GM21390 (cell line): ENCODE data around the gene CLIC6.
"Not testable (repeated sequence)": the region's sequence is repeated elsewhere in the genome, so short reads cannot be mapped to it uniquely, and the experiment has no call there.

Source experiments
- ATAC-seq: cut with Tn5 transposase; IDR thresholded peaks from one replicate; pipeline ENCODE4 v1.9.1; 2021; ENCODE audit not compliant: unreplicated experiment

CLIC6 gene

GRCh38 chr21:34651642-34652041, 17.2 kb upstream of the CLIC6 start:
- no peak for ATAC-seq

- ATAC-seq = no peak
These were observed 15.3 kb upstream of the CLIC6 start for GRCh38 chr21:34653522-34653921.

DNA sequence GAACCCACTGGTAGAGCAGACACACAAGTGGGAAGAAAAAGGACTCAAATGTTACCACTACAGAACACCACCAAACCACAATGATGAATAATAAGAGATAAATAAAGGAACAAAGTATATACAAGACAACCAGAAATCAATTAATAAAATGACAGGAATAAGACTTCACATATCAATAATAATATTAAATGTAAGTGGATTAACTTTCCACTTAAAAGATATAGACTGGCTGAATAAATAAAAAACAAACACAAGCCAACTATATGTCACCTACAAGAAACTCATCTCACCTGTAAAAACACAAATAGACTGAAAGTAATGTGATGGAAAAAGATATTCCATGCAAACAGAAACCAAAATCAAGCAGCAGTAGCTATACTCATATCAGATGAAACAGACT, 6.9 kb upstream of the CLIC6 start:
- ATAC-seq = no peak

DNA sequence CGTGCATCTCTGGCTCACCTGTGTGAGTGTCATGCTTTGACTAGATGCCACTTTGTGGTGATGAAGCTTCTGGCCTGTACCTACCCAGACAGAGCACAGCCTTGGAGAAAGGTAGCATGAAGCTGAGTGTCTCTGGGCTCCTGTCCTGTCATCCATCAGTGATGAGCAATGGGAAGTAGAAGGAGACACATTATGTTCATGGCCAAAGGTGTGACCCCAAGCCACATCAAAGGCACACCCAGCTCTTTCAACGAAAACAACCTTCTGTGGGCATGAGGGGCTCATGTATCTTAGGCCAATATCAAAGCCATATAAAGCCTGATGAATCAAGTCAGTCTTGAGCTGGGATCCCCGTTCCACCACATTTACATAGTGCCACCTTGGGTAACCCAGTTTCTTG, 1.0 kb upstream of the CLIC6 start:
- no peak for ATAC-seq

GRCh38 chr21:34669149-34669879, 520 bp downstream of the CLIC6 start:
- peak; percentile 64 for ATAC-seq

GRCh38 chr21:34669880-34670219, 1.1 kb downstream of the CLIC6 start:
- ATAC-seq = not testable (repeated sequence)

DNA sequence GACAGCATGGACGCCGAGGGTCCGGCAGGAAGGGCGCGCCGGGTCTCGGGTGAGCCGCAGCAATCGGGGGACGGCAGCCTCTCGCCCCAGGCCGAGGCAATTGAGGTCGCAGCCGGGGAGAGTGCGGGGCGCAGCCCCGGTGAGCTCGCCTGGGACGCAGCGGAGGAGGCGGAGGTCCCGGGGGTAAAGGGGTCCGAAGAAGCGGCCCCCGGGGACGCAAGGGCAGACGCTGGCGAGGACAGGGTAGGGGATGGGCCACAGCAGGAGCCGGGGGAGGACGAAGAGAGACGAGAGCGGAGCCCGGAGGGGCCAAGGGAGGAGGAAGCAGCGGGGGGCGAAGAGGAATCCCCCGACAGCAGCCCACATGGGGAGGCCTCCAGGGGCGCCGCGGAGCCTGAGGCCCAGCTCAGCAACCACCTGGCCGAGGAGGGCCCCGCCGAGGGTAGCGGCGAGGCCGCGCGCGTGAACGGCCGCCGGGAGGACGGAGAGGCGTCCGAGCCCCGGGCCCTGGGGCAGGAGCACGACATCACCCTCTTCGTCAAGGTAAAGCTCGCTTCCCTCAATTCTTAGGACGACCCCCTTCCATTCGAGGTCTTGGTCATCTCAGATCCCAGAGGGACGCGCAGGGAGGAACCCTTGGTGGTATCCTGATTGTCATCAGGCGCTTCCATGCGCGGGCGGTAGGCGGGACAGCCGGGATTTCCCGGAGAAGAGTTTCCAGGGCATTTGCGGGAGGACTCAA, 1.6 kb downstream of the CLIC6 start:
- ATAC-seq = no peak

DNA sequence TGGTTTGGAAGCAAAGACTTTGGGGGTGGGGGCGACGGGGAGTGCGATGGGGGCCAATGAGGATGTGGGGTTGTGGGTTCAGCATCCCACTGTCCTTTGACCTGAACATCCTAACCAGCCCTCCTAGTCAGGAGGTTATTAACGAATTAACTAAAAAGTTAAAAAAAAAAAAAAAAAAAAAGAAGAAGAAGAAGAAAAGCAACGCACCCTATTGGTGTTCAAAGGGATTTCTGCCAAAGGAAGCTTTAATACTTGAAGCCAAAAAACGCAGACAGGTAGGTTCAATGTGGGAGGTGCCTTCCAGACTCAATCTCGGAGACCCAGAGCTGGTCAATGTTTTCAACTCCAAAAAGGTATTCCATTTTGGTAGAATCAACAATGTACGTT, 2.2 kb downstream of the CLIC6 start:
- no peak for ATAC-seq

GRCh38 chr21:34671462-34671861, 2.7 kb downstream of the CLIC6 start:
- ATAC-seq = no peak

- ATAC-seq = no peak
These were observed 3.1 kb downstream of the CLIC6 start for GRCh38 chr21:34671891-34672290.

- no peak for ATAC-seq
These were observed 4.2 kb downstream of the CLIC6 start for GRCh38 chr21:34673006-34673405.

- no peak for ATAC-seq
These were observed 5.7 kb downstream of the CLIC6 start for GRCh38 chr21:34674468-34674867.

GRCh38 chr21:34675871-34676270, 7.1 kb downstream of the CLIC6 start:
- ATAC-seq = no peak

DNA sequence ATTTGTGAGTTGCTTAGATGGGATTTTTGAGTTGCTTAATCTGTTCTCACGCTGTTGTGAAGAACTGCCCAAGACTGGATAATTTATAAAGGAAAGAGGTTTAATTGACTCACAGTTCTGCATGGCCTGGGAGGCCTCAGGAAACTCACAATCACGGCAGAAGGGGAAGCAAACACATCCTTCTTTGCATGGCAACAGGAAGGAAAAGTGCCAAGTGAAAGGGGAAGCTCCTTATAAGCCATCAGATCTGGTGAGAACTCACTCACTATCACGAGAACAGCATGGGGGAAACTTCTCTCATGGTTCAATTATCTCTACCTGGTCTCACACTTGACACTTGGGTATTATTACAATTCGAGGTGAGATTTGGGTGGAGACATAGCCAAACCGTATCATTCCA, 10.3 kb downstream of the CLIC6 start:
- ATAC-seq = no peak

GRCh38 chr21:34684174-34684876, 15.5 kb downstream of the CLIC6 start:
- ATAC-seq = no peak

- no peak for ATAC-seq
These were observed 18.3 kb downstream of the CLIC6 start for GRCh38 chr21:34687065-34687464.

GRCh38 chr21:34687745-34688144, 19.0 kb downstream of the CLIC6 start:
- ATAC-seq = no peak

DNA sequence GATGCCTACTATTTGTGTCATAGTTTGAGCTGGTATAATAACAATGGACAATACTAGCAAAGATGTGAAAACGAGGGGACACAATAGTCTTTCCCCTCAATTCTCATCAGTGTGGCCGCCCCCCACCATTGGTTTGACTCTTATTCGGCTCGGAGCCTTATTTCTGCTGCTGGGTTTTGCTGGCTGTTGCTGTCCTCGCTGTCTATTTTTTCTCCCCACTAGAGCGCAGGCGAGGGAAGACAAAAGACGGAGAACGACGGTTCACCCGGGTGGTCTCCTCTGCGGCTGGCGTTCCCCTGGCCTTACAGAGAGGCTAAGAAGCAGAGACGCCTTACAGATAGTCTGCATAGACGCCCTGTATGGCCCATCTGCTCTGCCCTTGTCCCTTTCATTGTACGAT, 19.4 kb downstream of the CLIC6 start:
- ATAC-seq = no peak

GRCh38 chr21:34688715-34689114, 19.9 kb downstream of the CLIC6 start:
- no peak for ATAC-seq

- ATAC-seq = no peak
These were observed 21.4 kb downstream of the CLIC6 start for GRCh38 chr21:34690041-34690792.

GRCh38 chr21:34690793-34691175, 22.0 kb downstream of the CLIC6 start:
- ATAC-seq = no peak
